HL-60/S4 treated with phorbol 12-myristate 13-acetate at 8.2 ng/mL for 4 days and 3 days (cell line): ENCODE measurements around the gene MYH7B.

Source experiments
- in situ Hi-C: fragments of 300-500 bp; cut with MboI; formaldehyde crosslinking; loops from 2 replicates; pipeline ENCODE4 v1.15.0; 2022; ENCODE audit warnings: low sequenced_read_pairs

MYH7B gene

DNA sequence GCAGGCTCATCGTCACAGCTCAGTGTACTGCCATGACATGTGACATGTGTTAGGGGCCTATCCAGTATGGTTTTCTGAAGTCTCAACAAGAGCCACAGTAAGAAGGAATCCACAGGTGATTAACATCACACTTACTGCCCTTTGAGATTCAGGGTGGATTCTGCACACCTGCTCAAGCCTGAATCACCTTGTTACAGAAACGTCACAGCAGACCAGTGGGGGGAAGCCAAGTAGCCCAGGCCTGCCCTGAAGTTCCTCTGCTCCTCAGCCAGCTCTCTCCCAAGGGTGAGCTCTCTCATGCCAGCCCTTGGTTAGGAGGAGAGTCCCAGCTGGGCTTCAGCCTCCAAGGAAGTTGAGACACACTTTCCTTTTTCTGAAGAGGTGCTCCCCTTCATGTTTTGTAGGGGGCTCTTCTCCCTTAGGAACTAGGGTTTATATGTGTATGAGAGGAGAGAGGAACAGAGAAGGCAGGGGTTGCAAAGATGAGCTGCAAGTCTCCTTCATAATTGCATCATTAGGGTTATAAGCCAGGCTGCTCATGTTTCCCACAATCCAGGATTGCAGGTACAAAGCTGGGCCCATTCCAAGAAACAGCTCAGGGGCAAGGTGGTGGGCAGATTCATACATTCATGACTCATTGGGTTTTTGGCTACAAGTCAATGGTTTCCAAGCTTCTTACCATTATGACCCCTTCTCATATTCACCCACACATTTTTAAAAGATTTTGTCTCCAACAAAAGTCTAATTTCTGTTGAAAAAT, 11.7 kb upstream of the MYH7B start:
- in situ Hi-C loops = no loop called here

DNA sequence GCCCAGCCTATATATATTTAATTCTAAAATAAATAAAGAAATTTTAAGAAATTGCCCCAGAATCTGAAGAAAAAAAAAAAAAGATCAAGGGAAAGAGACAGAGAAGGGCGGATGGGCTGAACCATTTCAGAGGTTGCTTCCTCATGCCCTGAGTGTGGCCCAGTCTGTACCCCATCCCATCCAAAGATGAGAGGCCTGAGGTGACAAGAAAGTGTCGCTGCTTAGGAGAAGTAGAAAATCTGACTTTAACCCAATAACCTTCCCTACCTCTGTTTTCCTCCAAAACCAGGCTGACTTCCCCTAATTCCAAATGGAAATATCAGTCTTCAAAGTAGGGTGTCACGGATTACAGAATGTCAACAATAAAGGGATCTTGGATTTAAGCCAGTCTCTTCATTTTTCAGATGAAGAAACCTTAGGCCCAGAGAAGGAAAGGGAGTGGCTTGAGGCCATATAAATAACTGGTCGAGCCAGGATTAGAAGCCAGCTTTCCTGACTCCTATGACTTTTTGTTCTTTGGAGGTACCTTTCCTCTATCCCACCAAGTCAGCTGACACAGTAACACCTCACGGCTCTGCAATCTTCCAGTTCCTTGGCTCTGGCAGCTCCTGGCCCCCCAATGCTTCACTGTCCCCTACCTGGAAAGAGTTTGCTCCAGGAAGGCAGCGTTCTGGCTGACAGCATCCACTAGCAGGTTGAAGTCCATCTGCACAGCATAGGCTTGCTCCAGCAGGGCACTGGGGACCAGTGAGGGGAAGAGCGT, 10.2 kb upstream of the MYH7B start:
- in situ Hi-C loops = no loop called here

DNA sequence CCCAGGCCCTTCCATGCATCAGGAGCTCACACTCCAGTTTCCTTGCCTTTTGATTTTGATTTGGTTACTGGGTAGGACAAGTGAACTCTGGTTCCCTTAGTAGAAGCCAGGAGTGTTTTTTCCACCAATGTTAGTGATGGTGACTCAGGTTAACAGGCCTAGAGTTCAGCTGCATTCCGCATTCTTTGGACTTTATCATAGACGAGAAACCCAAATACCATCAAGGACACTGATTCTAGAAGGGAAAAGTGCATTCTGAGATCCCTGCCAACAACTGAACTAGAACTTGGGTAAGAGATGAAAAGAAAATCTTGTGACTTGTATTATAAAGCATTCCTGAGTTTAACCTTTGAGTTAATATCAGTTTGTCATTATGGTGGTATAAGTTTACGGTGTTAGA, 9.0 kb upstream of the MYH7B start:
- in situ Hi-C loops = no loop called here

DNA sequence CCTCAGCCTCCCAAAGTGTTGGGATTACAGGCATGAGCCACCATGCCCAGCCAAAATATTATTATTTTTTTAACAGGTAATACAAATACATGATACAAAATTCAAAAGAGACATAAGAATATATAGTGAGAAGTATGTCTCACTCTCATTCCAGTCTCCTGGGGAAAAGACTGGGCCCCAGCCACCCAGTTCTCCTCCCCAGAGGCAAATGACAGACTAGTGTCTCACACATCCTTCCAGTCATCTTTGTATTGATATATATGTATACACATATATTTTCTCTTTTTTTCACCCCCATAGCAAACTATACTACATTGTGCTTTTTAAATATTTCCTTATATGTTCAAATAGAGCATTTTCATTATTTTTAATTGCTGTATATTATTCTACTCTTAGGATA, 8.3 kb upstream of the MYH7B start:
- in situ Hi-C loops = no loop called here

DNA sequence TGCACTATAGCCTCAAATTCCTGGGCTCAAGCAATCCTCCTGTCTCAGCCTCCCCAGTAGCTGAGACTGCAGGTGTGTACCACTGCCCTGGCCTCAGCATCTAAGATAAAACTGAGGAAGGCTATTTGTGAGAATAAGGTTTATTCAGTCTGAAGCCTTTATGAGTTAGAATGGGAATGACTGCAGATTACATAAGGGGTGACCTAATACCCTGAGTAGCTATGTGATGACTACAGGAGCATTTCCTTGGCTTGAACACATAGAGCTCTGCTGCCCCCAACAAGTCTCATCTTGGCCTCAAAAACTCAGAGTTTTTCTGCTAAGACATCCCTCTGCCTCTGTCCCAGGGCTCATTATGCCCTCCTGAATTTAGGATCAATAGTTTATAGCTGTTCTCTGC, 7.6 kb upstream of the MYH7B start:
- in situ Hi-C loops = no loop called here

DNA sequence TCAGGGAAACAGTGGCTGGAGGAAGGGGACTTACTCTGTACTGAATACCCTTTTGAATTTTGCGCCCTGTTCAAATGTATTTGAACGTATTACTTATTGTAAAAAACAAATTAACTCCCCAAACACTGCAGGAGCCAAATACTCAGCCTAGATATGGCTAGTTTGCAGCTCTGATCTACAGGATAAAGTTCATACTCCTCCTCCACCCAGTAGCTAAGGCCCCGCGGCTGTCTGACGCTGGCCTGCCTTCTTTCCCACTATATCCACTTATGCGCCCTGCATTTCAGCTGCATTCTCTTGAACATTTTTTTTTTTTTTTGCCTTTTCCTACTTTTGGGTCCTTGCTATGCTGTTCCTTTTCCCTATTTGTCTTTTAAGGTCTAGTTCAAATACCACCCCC, 6.5 kb upstream of the MYH7B start:
- in situ Hi-C loops = no loop called here

DNA sequence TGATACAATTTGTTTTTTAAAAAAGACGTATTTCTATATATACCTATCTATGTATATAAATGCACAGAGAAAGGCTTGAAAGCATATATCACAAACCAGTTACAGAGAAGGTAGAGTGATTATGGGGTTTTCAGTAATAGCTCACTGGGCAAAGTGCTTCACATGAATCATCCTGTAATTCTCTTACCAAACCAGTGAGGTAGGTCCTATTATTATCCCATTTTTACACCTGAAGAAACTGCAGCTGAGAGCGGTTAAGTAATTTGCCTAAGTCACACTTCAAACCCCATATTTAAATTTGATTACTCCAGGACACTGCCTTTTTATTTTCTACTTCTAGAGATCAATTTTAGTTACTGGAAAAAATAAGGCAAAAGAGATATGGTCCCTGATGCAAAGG, 4.4 kb upstream of the MYH7B start:
- in situ Hi-C loops = no loop called here

DNA sequence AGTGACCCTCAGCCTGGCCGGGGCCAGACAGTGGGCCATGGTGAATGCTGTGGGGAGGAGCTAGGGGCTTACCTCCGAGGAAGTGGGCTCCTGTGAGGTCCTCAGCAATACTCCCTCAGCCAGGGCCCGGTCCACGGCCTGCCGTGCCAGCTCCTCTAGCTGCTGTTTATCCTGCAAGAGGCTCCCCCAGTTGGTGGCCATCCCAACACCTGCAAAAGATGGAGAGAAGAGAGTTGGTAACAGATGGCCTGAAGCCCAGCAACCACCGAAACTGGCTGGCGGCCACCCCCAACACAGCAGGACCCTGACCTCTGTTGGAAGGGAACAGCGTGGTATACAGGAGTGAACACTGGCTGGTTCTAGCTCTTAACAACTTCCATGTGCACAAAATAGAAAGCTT, 4.0 kb upstream of the MYH7B start:
- in situ Hi-C loops = no loop called here

DNA sequence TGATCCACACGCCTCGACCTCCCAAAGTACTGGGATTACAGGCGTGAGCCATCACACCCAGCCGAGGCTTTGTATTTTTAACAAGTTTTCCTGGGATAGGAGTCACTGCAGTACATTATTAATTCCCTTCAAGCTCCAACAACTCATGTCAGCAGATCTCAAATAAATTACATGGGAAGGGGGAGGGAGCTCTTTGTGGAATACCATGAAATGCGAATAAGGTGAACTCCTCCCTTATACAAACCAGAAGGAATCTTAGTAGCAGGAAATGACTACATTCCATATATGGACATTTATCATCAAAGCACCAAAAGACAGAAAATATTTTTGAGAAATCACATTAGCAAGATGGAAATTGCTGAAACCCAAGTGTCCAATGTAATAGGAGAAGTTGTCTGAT, 3.0 kb upstream of the MYH7B start:
- in situ Hi-C loops = no loop called here

DNA sequence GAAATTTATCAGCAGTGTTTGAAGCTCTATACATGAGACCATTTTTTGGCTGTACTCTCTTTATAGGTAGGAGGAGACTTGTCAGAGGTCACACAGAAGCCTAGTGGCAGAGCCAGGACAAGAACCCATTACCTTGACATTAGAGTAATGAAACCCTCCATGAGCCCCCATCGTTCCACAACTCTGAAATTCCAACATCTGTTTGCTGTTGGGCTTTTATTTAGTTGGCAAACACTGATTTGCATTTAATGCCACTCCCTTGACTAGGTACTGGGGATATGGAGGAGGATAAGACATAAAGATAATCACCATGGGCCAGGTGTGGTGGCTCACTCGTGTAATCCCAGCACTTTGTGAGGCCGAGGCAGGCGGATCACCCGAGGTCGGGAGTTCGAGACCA, 1.7 kb upstream of the MYH7B start:
- in situ Hi-C loops = no loop called here

DNA sequence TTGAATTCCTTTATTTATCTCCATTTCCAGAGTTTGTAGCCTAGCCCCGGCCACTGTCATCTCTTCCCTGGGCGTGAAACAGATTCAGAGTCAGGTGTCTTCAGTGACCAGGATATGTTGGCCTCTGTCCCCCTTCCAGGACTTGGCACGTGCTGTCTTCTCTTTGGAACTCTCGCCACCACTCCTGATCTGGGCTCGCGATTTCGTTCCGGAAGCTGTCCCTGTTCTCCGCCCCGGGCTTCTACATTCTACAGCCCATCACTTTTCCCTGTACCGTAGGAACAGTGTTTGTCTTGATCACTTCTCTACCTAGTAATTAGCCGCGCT, 801 bp upstream of the MYH7B start:
- in situ Hi-C loops = no loop called here

DNA sequence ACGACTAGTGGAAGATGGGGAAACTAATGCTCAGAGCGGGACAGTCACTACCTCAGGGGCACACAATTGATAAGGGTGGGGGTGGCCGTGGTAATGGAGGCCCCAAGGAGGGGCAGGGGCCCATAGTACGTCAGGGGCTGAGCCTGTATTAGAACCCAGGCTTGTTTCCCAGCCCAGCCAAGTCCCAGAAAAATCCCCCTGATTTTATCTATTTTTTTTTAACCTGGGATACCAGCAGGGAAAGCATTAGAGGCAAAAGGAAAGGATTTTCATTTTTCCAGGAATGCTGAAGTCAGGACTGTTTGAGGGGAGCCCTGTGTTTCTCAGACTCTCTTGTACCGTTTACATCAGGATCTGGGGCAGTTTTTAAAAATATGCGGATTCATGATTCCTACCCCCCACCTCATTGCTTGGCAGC, 382 bp downstream of the MYH7B start:
- in situ Hi-C loops = no loop called here

DNA sequence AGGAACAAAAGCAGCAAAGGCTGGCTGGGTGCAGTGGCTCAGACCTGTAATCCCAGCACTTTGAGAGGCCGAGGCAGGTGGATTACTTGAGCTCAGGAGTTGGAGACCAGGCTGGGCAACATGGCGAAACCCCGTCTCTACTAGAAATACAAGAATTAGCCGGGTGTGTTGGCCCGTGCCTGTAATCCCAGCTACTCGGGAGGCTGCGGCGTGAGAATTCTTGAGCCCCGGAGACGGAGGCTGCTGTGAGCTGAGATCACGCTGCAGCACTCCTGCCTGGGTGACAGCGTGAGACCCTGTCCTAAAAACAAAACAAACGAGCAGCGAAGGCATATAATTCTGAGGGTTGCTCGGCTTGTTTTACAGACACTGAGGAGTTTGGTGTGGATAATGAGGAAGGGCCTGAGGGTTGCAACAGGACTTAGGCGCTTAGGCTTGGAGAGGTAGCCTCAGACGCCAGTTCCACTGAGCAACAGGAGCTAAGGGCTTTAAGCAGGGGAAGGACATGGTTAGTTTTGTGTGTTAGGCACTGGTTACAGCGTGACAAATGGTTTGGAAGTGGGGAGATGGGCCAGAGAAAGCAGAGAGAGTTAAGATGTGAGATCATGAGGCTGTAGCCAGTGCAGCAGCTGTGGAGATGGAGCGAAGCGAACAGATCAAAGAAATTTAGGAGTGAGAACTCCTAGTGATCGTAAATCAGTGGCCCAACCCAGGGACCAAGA, 1.2 kb downstream of the MYH7B start:
- in situ Hi-C loops = no loop called here

DNA sequence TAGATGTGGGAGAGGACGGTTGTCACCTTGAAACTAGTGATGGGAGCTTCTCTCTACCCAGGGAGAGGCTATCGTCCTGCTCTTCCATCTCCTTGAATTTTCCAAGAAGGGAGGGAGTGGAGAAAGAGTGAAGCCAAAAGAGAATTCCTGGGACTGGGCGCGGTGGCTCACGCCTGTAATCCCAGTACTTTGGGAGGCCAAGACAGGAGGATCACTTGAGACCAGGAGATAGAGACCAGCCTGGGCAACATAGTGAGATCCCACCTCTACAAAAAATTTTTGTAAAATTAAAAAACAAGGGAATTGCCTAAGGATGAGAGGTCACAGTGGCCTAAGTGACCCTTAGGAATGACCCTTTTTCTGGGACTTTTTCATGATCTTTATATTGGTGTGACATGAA, 8.8 kb downstream of the MYH7B start:
- in situ Hi-C loops = no loop called here

DNA sequence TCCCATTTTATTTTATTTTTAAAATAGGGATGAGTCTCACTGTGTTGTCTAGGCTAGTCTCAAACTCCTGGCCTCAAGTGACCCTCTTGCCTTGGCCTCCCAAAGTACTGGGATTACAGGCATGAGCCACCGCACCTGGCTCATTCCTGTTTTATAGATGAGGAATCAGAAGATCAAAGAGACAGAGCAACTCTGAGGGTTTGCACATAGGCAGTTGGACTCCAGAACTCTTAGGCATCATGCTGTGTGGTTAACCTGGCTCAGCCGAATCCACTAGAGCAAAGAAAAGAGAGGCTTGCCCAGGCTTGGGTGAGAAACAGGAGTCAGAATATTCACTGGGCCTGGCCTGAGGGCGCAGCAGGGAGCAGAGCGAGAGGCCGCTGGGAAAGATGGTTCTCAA, 9.4 kb downstream of the MYH7B start:
- in situ Hi-C loops = no loop called here

DNA sequence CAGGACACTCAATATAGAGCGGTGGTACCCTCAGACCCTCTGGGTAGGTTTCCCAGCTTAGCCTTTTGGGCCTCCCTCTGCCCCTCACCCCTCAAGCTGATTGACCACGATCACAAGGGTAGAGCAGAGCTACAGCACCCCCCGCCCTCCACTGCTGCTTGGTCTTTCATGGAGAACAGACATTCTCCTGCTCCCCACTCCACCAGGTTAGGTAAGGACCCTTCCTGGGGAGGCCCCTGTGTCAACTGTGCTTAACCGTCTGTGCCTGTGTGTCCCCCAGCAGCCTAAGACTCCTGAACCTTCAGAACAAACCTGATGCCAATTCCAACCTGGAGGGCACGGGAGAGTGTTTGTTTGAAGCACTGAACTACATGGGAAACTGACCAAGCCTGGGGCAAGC, 11.8 kb downstream of the MYH7B start:
- in situ Hi-C loops = no loop called here

DNA sequence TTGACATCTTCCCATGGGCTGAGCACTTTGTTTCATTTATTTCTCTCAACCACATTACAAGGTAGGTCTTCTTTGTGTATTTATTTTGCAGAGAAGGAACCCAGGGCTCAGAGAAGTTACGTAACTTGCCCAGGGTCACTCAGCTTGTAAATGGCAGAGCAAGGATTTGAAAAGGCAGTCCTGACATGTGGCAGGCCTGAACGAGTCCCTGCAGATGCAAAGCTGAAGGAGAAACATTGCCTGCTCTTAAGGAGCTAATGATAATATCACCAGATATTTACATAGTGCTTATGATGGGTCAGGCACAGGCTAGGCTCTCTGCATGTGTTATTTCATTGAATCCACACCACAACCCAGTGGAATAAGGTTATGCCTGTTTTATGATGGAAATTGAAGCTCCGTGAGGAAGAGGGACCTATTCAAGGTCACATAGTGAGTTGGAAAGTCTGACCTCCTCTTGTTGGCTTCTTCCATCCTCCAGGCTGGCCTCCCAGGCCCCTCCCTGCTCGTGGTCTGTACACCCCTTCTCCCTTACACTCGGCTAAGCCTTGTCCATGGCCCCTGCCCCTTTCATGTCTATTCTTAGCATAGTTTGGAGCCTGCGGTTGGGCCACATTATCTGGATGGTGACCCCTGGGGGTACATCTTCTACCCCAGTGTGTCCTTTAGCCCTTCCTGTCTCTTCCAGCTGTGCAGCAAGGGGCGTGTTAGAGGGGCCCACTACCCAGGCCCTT, 12.5 kb downstream of the MYH7B start:
- in situ Hi-C loops = no loop called here

DNA sequence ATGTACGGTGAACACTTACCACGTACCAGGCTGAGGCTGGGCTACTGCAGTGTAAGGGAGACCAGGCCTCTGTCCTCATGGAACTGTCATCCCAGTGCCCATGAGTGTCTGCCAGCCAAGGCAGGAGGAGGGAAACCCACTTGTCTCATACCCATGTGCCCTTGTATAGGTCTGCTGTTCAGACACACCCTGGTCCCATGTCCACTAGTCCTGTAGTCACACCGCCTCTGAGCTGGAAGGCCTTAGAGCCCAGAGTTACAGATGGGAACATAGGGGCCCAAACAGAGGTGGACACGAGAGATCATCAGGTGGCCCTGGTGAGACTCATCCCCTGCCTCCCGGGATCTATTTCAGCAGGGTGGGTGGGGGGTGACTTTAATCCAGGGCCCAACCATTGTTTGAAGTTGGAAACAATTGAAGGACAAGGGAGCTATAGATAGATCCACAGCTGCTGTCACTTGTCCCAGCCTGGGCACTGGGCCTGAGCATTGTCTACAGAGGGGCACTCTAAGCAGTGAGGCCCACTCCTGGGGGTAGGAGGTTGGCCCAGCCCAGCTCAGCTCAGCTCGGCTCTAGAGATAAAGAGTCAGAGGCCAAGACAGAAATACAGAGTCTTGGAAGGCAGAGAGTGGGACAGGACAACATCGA, 14.6 kb downstream of the MYH7B start:
- in situ Hi-C loops = no loop called here

DNA sequence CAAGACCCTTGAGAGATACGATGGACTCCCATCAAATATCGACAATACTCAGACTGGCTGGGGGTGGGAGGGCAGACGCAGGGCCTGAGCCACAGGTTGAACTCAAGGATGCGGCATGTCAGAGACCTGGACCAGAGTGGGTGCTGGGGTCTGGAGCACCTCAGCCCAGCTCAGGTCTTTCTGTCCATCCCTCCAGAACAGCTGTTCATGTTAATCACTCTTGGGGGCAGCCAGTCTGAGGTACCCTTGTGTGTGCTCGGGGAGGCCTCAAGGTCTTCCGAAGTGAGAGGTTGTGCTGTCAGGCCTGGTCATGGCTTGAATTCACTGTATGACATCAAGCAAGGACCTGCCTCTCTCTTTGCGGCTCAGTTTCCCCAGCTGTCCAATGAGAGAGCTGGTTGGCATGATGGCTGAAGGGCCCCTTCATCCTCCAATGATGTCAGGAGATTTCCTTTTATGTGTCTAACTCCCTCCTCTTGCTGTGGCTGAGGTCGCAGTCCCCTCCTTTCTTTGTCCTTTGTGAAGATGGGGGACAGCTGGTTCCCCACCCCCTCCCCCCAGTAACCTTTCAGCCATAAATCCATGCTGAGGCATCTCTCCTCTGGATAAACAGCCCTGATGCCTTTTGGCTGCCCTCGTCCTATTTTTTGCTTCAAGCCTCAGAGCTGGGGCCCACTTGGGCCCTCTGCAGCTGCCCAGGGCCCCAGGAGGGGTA, 15.3 kb downstream of the MYH7B start:
- in situ Hi-C loops = no loop called here

DNA sequence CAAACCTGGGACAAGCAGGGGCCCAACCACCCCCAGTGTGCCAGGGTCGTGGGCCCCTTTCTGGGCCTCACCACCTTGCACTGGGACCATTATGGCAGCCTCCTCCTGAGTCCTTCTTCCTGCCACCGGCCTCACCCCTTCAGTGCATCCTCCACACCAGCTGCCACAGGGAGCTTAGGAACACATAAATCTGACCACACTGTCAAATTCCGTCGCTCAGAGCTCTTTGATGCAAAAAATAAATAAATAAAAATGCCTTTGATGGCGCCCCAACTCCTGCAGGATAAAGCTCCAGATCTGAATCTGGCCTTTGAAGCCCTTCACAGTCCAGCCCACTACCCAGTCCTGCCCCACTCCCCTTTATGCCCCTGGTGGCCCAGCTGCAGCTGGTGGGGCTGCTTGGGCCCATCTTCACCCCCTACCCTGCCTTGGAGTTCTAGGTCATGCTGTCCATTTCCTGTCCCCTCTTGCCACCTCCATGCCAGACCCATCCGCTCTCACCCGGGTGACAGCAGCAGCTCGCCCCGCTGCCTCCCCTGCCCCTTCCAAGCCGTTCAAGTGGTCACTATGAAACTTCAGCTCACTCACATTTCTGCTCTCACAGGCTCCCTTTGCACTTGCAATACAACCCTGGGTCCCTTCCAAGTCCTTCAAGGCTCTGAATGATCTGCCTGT, 16.0 kb downstream of the MYH7B start:
- in situ Hi-C loops = no loop called here
